ENCODE results near the gene CRY2.

DNA sequence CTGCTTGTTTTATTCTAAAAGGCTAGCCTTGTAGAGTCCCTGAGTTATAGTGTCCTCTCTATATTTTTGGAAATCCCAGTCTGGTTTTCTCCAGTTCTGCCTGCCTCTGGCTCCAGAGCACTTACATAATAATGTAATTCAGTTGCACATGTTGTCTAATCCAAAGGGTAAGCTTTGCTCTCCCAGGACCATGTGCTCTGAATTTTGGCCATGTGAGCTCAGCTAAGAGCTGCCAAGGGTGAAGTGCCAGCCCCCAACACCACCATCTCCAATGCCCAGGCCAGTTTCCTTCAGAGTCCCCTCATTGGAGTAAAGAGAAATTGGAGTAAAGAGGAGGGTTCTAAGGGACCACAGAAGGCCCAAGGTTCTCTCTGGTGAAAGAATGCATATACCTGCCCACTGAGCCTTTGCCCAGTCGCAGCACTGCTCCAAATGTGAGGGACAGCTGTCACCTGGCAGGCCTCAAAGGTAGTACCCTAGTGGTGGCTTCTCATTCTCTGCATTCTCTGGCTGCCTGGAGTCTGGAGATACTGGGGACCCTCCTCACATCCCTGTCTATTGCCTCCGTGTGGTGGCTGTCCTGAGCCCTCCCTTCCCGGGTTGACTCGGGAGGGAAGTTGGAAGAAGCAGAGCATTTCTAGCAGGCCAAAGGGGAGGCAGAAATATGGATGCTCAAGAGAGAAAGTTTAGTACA is 4.9 kb downstream of the CRY2 start:
- TF ChIP-seq, protein P1, sequence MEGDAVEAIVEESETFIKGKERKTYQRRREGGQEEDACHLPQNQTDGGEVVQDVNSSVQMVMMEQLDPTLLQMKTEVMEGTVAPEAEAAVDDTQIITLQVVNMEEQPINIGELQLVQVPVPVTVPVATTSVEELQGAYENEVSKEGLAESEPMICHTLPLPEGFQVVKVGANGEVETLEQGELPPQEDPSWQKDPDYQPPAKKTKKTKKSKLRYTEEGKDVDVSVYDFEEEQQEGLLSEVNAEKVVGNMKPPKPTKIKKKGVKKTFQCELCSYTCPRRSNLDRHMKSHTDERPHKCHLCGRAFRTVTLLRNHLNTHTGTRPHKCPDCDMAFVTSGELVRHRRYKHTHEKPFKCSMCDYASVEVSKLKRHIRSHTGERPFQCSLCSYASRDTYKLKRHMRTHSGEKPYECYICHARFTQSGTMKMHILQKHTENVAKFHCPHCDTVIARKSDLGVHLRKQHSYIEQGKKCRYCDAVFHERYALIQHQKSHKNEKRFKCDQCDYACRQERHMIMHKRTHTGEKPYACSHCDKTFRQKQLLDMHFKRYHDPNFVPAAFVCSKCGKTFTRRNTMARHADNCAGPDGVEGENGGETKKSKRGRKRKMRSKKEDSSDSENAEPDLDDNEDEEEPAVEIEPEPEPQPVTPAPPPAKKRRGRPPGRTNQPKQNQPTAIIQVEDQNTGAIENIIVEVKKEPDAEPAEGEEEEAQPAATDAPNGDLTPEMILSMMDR (IDR thresholded peaks at IDR 0.05) = no peak
- no peak for TF ChIP-seq POLR2A (IDR thresholded peaks at IDR 0.05)

All from esophagus squamous epithelium (tissue), 4 donors.